SJCRH30 (cell line): ENCODE results near the gene RUNDC3A. TPM values are rescaled to one million over a fixed set of nuclear protein-coding genes. Genes with fewer than 3 reads are reported as not detected.

Experiments
- DNase-seq, 2 experiments: peaks; one replicate each; pipeline ENCODE4 v3.0.0-alpha.2; 2015 to 2020
- H3K27ac ChIP-seq: fragments of 250-450 bp; sonication (Bioruptor Pico); 2 replicates; pipeline ENCODE4 v1.5.1; 2020; ENCODE audit warnings: mild to moderate bottlenecking, moderate library complexity
- H3K27me3 ChIP-seq: fragments of 250-450 bp; sonication (Bioruptor Pico); 2 replicates; pipeline ENCODE4 v1.5.1; 2020; ENCODE audit warnings: mild to moderate bottlenecking, moderate library complexity
- H3K36me3 ChIP-seq: fragments of 250-450 bp; sonication (Bioruptor Pico); 2 replicates; pipeline ENCODE4 v1.5.1; 2020; ENCODE audit warnings: mild to moderate bottlenecking, moderate library complexity
- H3K4me1 ChIP-seq: fragments of 250-450 bp; sonication (Bioruptor Pico); 2 replicates; pipeline ENCODE4 v1.5.1; 2020; ENCODE audit warnings: mild to moderate bottlenecking, moderate library complexity
- H3K4me3 ChIP-seq: fragments of 250-450 bp; sonication (Bioruptor Pico); 2 replicates; pipeline ENCODE4 v1.5.1; 2020; ENCODE audit warnings: mild to moderate bottlenecking, moderate library complexity
- H3K9me3 ChIP-seq: fragments of 250-450 bp; sonication (Bioruptor Pico); replicated peaks from 2 replicates; pipeline ENCODE4 v1.5.1; 2020; ENCODE audit warnings: mild to moderate bottlenecking, moderate library complexity
- total RNA-seq: library from RNA; depleted of rRNA; stranded (reverse); fragments of >200 nt; shearing (Covaris generic); gene quantifications from 2 replicates; pipeline ENCODE4 v1.2.3, GENCODE V29; 2014; rRNA removed

Gene RUNDC3A
- 0.14 TPM in 1 of 2 replicates, not detected in the other for total RNA-seq

DNA sequence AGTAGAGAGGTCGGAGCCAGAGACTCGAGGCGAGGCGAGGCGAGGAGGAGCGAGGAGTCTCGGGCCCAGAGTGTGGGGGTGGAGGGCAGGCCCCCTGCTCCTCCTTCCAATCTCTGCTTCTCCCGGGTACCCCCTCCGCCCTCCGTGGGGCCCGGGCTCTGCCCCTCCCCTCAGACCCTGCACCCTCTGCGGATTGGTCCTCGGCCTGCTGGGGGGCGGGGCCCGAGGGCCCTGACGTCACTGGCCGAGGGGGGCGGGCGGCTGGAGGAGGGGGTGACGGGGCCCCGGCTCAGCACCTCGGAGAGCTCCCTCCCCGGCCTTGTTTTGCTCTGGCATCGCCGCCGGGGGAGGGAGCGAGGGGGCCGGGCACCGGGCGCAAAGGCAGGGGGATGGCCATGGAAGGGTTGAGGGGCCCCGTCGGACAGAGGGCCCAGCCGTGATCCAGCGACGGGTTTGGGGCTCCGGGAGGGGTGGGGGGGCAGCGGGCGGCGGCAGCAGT is at the start of gene RUNDC3A:
Gene RUNDC3A (plus strand): TSS at position 282 of the 499 bp plus-strand sequence. CDS start 232 bp downstream, outside the sequence.
- Histone ChIP-seq H3K4me3 (peak within 1 kb of the TSS; percentile 49), H3K27ac (no peak within 1 kb of the TSS), H3K36me3 (no peaks in the 10 kb centered on the region), H3K27me3 (0 out of 2 replicates have a peak, but pooled peaks cover 6% of the 10 kb centered on the region), H3K4me1 (peaks cover 4% of the 10 kb centered on the region; the same call in 1 of the 2 replicates), H3K9me3 (no peaks in the 10 kb centered on the region)
- DNase-seq: peak; percentile 93 to 94

- H3K4me3 ChIP-seq: no peak overlapping the region
- H3K27ac ChIP-seq: no peak overlapping the region
- H3K27me3 ChIP-seq: 0 out of 2 replicates have a peak, but pooled peaks cover 24% of the 10 kb centered on the region
- no peaks in the 10 kb centered on the region for H3K9me3 ChIP-seq
- H3K4me1 ChIP-seq: no peaks in the 10 kb centered on the region
- no peak for DNase-seq
- no peaks in the 10 kb centered on the region for H3K36me3 ChIP-seq
These were observed 49.5 kb upstream of the RUNDC3A start for GRCh38 chr17:44258811-44259351.

DNA sequence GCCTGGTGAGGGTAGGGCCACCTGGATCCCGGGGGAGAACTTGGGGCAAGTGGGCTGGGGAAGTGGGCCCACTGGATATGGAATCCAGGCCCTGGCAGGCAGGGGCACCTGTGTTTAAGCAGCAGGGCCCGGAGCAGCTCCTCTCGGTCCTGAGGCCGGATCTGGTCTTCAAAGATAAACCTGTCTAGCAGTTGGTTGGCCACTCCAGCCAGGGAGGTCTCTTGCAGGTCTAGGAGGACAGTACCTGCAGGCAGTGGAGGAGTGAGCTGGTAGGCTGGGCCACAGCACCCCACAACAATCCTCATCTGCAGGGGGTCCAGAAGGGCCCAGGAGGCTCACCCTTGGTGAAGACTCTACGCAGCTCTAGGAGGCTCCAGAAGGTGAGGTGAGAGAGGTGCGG is 48.1 kb upstream of the RUNDC3A start:
- no peak for DNase-seq
- no peaks in the 10 kb centered on the region for H3K36me3 ChIP-seq
- no peak overlapping the region for H3K27ac ChIP-seq
- 0 out of 2 replicates have a peak, but pooled peaks cover 24% of the 10 kb centered on the region for H3K27me3 ChIP-seq
- no peaks in the 10 kb centered on the region for H3K4me1 ChIP-seq
- no peak overlapping the region for H3K4me3 ChIP-seq
- H3K9me3 ChIP-seq: no peaks in the 10 kb centered on the region

DNA sequence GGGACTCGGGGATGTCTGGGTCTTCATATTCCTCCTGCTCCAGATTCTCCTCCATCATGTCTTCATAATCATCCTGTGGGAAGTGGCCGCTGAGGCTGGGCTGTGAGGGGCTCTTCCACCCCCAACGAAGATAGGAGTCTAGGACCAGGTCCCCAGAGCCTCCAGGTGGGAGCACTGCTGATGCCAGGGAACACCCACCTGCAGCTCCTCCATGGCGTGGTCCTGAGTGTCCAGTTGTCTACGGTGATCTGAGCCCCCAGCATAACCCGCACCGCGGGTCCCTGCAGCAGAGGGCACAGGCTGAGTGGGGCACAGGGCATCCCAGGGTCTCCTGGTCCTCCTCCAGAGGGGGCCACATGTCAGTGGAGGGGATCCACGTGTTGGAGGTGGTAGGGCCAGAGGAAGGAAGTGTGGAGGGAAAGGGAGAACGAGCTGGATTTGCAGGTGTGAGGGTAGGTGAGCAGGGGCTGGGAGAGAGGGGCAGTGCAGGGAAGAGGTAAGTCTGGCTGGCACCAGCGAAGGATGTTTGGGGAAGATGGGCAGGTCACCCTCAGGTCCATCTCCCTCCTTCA is 45.7 kb upstream of the RUNDC3A start:
- Histone ChIP-seq H3K4me3 (no peak overlapping the region), H3K27me3 (0 out of 2 replicates have a peak, but pooled peaks cover 21% of the 10 kb centered on the region), H3K27ac (no peak overlapping the region), H3K9me3 (no peaks in the 10 kb centered on the region), H3K4me1 (peaks cover 4% of the 10 kb centered on the region; the same call in 1 of the 2 replicates), H3K36me3 (no peaks in the 10 kb centered on the region)
- DNase-seq: no peak

DNA sequence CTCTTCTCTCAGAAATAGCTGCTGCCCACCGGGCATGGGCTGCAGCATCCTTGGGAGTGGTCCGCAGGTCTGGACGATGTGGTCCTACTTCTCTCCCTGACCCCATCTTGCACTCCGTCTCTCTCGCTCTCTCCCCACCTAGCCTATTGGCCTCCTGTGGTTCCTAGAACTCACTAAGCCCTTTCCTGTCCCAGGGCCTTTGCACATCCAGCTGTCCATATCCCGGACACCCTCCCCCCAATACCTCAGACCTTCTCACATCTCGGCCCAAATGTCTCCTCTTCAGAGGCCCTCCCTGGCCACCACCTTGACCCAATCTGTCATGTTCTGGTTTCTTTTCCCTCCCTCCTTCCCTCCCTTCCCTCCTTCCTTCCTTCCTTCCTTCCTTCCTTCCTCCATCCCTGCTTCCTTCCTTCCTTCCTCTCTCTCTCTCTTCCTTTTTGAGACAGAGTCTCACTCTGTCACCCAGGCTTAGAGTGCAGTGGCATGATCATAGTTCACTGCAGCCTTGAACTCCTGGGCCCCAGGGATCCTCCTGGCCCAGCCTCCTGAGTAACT is 45.0 kb upstream of the RUNDC3A start:
- Histone ChIP-seq H3K9me3 (no peaks in the 10 kb centered on the region), H3K36me3 (no peaks in the 10 kb centered on the region), H3K4me1 (peaks cover 11% of the 10 kb centered on the region), H3K4me3 (no peak overlapping the region), H3K27me3 (0 out of 2 replicates have a peak, but pooled peaks cover 21% of the 10 kb centered on the region), H3K27ac (no peak overlapping the region)
- no peak for DNase-seq

GRCh38 chr17:44266402-44267164 is 41.8 kb upstream of the RUNDC3A start:
- Histone ChIP-seq H3K4me3 (no peak overlapping the region), H3K9me3 (no peaks in the 10 kb centered on the region), H3K36me3 (no peaks in the 10 kb centered on the region), H3K27me3 (0 out of 2 replicates have a peak, but pooled peaks cover 19% of the 10 kb centered on the region), H3K27ac (no peak overlapping the region), H3K4me1 (peaks cover 30% of the 10 kb centered on the region)
- peak; percentile 26 to 51 for DNase-seq

DNA sequence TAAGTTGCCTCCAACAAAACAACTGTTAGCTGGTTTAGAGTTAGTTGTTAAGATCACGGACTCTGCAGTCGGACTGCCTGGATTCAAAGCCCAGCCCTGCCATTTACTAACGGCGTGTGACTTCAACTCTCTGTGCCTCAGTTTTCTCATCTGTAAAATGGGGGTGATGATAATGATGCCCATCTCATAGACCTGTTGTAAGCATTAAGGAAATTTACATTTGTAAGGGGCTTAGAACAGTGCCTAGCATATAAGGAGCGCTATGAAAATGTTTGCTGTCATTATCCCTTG is 41.3 kb upstream of the RUNDC3A start:
- H3K36me3 ChIP-seq: no peaks in the 10 kb centered on the region
- no peak overlapping the region for H3K27ac ChIP-seq
- DNase-seq: no peak
- no peaks in the 10 kb centered on the region for H3K9me3 ChIP-seq
- peaks cover 30% of the 10 kb centered on the region for H3K4me1 ChIP-seq
- H3K4me3 ChIP-seq: no peak overlapping the region
- H3K27me3 ChIP-seq: 0 out of 2 replicates have a peak, but pooled peaks cover 19% of the 10 kb centered on the region

GRCh38 chr17:44267818-44268490 is 40.4 kb upstream of the RUNDC3A start, which contains the start of gene SLC4A1:
Gene SLC4A1, minus strand, starts transcription at chr17:44268135. Its CDS starts 5,269 bp downstream, at chr17:44262866.
- H3K27ac ChIP-seq: peak within 1 kb of the TSS; percentile 77
- H3K4me3 ChIP-seq: no peak within 1 kb of the TSS
- DNase-seq: peak in 1 of 2 experiments; percentile 24
- H3K4me1 ChIP-seq: peaks cover 37% of the 10 kb centered on the region
- H3K36me3 ChIP-seq: no peaks in the 10 kb centered on the region
- H3K9me3 ChIP-seq: no peaks in the 10 kb centered on the region
- 0 out of 2 replicates have a peak, but pooled peaks cover 11% of the 10 kb centered on the region for H3K27me3 ChIP-seq

DNA sequence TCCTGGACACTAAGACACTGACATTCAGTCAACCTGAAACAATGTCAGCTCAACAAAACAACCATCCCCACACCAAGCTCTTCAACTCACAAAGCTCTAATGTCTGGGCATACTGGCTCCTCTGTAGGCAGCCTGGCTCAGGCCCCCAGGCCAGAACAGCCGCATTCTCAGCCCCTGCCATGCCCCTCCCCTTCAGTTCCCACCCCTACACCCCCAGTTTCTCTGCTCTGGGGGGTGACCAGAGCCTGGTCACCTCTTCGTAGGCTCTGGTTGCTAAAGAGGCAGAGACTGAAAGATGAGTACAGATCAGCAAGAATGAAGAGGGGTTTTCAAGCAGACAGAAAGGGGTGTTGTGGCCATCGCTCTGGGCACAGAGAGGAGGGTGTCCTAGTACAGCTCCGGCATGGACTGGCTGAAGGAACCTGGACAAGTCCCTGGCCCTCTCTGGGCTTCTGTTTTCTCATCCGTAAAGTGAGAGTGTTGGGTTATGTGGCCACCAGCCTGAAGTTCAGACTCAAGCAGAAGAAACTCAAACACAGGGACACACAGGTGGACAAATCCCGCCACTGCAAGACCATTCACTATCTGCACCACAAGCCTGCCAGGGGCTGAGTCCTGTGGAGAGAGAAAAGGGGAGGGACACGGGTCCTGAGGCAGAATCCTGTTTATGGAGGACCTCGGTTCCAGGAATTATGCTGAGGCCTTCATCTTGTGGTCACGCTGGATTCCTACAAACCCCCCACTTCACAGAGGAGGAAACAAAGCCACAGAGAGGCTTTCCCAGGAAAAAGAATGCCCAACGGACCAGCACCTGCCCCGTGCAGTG is 39.5 kb upstream of the RUNDC3A start:
- Histone ChIP-seq H3K27me3 (0 out of 2 replicates have a peak, but pooled peaks cover 11% of the 10 kb centered on the region), H3K4me3 (no peak overlapping the region), H3K27ac (peak overlapping the region; percentile 77), H3K36me3 (no peaks in the 10 kb centered on the region), H3K4me1 (peaks cover 37% of the 10 kb centered on the region), H3K9me3 (no peaks in the 10 kb centered on the region)
- peak; percentile 69 to 83 for DNase-seq

DNA sequence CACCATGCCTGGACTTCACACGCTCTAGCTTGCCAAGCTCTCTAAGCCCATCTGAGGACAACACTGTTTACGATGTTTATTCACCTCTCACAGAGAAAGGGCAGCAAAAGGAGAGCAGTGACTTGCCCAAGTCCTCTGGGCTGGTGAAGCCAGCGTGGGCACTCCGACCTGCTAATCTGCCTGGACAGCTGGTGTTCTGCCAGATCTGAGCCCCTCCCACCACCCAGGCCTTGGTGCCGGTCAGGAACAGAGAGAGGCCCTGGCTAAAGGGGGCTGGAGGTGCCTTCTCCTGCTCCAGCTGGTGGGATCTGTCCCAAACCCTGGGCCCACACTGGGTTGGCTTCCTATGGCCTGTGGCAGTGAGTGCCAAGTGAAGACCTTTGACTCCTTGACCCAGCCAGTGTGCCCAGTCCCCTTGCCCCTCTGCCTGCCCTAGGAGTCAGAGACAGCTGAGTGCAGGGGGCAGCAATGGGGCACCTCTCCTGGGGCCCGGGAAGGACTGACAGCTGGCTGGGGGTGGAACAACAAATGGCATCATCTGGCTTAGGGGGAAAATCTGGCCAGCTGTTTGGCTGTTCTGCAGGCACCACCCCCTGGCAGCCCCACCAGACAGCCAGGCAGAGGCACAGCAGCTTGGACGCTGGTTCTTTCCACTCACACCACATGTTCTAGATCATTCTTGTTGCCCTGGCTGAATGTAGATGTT is 38.7 kb upstream of the RUNDC3A start:
- Histone ChIP-seq H3K27ac (peak overlapping the region; percentile 77), H3K4me3 (no peak overlapping the region), H3K27me3 (0 out of 2 replicates have a peak, but pooled peaks cover 4% of the 10 kb centered on the region), H3K9me3 (no peaks in the 10 kb centered on the region), H3K4me1 (peaks cover 37% of the 10 kb centered on the region), H3K36me3 (no peaks in the 10 kb centered on the region)
- DNase-seq: peak; percentile 84 to 90

GRCh38 chr17:44272321-44272951 is 36.0 kb upstream of the RUNDC3A start:
- H3K4me3 ChIP-seq: no peak overlapping the region
- H3K9me3 ChIP-seq: no peaks in the 10 kb centered on the region
- DNase-seq: peak; percentile 31 to 56
- peaks cover 36% of the 10 kb centered on the region for H3K4me1 ChIP-seq
- H3K27me3 ChIP-seq: no peaks in the 10 kb centered on the region
- no peak overlapping the region for H3K27ac ChIP-seq
- H3K36me3 ChIP-seq: no peaks in the 10 kb centered on the region

DNA sequence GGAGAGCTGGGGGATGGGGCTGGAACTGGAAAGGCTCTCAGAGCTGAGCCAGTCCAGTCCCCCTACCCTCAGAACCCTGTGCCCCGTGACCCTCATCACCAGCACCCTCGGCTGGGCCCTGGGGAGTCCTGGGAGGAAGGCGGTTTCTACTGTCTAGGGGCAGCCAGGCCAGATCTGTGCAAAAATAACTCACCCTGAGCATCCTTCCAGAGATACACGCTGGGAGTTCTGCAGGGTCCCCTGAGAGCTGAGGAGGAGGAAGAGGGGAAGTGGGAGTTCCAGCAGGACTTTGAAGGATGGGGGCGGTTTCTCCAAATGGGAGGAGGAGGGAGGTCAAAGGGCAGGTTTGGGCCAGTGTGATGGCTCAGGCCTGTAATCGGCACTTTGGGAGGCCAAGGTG is 35.4 kb upstream of the RUNDC3A start:
- DNase-seq: no peak
- Histone ChIP-seq H3K36me3 (no peaks in the 10 kb centered on the region), H3K27me3 (no peaks in the 10 kb centered on the region), H3K9me3 (no peaks in the 10 kb centered on the region), H3K27ac (no peak overlapping the region), H3K4me1 (peaks cover 31% of the 10 kb centered on the region), H3K4me3 (no peak overlapping the region)

DNA sequence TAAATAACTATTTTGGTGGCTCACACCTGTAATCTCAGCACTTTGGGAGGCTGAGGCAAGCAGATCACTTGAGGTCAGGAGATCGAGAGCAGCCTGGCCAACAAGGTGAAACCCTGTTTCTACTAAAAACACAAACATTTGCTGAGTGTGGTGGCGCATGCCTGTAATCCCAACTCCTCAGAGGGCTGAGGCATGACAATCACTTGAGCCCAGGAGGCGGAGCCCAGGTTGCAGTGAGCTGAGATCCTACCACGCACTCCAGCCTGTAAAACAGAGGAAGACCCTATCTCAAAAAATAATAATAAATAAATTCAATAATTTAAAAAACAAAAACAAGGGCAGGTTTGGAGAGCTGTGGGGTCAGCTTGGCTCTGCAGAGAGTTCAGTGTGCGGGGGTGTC is 34.8 kb upstream of the RUNDC3A start:
- no peak for DNase-seq
- Histone ChIP-seq H3K4me1 (peaks cover 25% of the 10 kb centered on the region), H3K36me3 (no peaks in the 10 kb centered on the region), H3K27me3 (no peaks in the 10 kb centered on the region), H3K4me3 (no peak overlapping the region), H3K9me3 (no peaks in the 10 kb centered on the region), H3K27ac (no peak overlapping the region)
